IPS DF 19.7 (cell line): ENCODE measurements around the gene PRORP.
"Not testable (repeated sequence)": the region's sequence is repeated elsewhere in the genome, so short reads cannot be mapped to it uniquely, and the experiment has no call there.

Experiments used
- DNase-seq: peaks from one replicate; pipeline ENCODE4 v3.0.0-alpha.2; 2013; ENCODE audit warnings: low read depth, low spot score

Gene PRORP

DNA sequence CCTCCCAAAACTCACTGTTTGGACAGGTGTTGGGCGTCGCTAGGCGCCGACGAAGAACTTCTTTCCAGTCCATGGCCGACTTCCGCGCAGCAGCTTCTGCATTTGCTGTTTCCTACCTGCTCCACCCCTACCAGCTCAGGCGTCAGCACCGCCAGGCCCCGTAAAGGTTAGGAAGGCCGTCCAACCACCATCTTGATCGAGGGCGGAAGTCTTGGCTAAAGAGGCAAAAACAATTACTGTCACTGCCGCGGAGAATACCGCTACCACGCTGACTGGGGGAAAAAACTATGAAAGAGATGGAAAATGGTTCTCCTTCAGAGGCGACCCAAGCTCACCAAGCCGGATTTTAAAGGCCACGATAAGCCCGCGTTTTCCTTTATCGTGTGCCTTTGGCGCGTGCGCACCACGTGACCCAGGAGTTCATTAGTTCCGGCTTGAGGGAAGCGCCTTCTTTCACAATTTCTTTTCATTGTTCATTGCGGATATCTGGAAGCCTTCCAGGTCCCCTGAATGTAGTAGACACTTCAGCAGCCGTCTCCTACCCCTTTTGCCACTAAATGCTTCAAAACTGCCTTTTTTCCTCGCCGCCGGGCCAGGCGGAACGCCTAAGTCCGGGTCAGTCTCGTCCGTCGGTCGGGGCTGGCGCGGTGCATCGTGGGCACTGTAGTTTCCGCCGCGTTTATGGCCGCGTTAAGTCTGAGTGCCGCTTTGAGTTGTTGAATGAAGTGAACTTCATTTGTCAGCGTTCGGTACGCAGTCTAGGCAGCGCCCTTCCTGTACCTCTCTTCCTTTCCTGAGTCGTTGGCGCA is at the start of gene PRORP, which contains the start of gene PPP2R3C:
TSS of gene PRORP (plus strand) at position 666 of the 809 bp plus-strand sequence. CDS start 694 bp downstream, outside the sequence.
TSS of gene PPP2R3C (minus strand) at position 104 of the 809 bp plus-strand sequence. CDS start at position 73, 31 bp downstream.
- peak; percentile 95 for DNase-seq

GRCh38 chr14:35073486-35073885 is 48.9 kb upstream of the PRORP start:
- DNase-seq = no peak

DNA sequence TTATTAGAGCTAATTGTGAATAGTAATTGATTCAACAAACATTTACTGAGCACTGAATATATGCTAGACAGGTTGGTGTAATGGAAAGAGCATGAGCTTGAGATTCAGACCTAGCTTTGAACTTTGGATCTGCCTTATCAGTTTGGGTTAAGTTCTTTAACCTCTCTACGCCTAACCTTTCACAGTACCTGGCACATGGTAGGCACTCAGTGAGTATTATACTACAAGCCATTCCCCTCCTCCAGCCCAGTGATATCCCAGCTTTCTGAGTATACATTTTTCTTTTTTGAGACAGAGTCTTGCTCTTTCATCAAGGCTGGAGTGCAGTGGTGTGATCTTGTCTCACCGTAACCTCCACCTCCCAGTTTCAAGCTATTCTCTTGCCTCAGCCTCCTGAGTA is 44.3 kb upstream of the PRORP start:
- no peak for DNase-seq

- DNase-seq = no peak
Observed at GRCh38 chr14:35079742-35080141, 42.6 kb upstream of the PRORP start.

- DNase-seq = no peak
Observed at GRCh38 chr14:35083530-35084150, 38.7 kb upstream of the PRORP start.

- no peak for DNase-seq
Observed at GRCh38 chr14:35085441-35085840, 36.9 kb upstream of the PRORP start.

DNA sequence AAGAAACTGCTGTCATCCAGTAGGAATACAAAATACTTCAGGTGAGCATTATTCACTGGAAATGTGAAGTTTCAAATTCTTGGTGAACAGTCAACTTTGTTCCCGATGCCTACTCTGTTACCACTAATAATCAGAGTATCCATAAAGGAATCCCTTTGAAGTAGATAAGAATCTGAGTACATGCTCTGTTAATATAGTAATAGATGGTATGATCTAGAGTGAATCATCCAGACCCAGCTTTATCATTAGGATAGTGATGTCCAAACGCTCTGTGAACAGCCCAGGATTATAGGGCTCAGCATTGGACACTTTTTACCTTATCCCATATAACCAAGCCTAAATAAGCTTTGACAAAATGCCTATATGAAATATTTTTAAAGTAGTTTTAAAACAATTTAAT is 33.8 kb upstream of the PRORP start:
- DNase-seq = no peak

DNA sequence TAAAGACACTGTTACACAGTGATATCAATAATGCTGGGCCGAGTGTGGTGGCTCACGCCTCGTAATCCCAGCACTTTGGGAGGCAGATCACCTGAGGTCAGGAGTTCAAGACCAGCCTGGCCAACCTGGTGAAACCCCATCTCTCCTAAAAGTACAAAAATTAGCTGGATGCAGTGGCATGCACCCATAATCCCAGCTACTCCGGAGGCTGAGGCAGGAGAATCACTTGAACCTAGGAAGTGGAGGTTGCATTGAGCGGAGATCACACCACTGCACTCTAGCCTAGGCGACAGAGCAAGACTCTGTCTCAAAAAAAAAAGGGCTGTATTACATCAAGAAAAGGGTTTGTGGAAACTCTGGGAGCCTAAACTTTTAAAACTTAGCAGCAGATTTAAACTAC is 27.7 kb upstream of the PRORP start:
- DNase-seq = not testable (repeated sequence)

GRCh38 chr14:35107866-35108265 is 14.5 kb upstream of the PRORP start:
- DNase-seq = no peak

DNA sequence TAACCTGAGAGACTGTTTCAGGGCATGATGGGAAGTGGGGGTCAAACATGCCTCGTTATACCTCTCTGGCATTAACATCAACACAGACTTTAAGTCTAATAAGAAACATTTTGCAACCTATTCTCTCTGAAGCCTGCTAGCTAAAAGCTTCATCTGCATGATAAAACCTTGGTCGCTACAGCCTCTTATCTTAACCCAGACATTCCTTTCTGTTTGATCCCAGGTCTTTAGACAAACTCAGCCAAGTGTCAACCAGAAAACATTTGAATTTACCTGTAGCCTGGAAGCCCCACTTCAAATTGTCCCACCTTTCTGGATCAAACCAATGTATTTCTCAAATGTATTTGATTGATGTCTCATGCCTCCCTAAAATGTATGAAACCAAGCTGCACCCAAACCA is 9.7 kb upstream of the PRORP start:
- no peak for DNase-seq

- no peak for DNase-seq
Observed at GRCh38 chr14:35113308-35113950, 8.9 kb upstream of the PRORP start.

DNA sequence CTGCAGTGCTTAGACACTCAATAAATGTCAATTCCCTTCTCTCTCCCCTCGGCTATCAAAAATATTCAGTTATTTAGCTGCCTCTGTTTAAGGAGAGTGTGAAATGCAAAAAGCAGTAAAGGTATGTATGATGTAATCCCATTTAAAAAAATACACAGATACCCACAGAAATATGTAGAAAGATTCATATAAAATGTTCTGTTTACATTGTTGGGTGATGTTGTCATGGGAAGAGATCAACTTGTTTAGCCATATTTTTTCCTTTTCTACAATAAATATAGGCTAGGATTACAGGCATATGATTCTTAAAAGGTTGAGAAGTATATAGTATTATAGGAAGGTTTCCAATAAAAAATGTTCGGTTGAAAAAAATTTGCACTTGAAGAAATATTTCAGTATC is 8.3 kb upstream of the PRORP start:
- no peak for DNase-seq

DNA sequence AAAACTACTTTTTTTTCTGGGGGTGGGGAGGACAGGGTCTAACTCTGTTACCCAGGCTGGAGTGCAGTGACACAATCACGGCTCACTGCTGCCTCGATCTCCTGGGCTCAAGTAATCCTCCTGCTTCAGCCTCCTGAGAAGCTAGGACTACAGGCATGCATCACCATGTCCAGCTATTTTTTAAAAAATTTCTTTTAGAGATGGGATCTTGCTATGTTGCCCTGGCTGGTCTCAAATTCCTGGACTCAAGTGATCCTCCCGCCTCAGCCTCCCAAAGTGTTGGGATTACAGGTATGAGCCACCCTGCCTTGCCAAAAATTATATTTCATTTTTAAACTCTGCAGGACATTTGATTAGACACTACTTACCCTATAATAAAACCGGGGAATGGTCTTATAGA is 6.1 kb upstream of the PRORP start:
- DNase-seq = no peak

- no peak for DNase-seq
Observed at GRCh38 chr14:35117112-35117511, 5.2 kb upstream of the PRORP start.

- no peak for DNase-seq
Observed at GRCh38 chr14:35121026-35121886, 1.1 kb upstream of the PRORP start.

DNA sequence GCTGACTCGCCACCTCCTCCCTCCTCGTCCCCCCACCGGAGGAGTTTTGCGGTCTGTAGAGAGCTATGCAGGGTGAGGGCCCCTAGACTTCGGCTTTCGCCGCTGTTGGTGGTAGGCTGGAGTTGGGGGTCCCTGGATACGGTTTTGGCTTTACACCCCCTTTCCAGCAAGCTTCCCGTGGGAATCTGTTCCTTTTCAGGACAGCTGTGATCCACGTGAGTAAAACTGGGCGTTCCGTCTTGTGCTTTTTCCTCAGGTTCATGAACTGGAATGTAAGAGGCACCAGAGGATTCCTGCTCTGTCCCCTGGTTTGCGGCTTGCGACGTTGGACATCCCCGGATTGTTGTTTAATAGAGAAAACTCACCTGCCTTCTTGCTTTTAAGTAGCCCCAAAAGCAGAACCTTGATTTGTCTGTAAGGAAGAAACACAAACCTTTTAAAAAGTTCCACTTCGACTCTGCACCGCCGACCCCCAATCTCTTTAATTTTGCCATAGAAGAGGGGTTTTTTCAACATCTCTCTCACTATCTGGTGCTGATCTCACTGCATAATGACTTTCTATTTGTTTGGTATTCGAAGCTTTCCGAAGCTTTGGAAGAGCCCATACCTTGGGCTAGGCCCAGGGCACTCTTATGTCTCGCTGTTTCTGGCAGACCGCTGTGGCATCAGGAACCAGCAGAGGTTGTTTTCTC is 490 bp downstream of the PRORP start:
- DNase-seq = no peak

DNA sequence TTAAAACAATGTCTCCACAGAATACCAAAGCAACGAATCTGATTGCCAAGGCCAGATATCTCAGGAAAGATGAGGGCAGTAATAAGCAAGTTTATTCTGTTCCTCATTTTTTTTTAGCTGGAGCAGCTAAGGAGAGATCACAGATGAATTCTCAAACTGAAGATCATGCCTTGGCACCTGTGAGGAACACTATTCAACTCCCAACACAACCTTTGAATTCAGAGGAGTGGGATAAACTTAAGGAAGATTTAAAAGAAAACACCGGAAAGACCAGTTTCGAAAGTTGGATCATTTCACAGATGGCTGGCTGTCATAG is 994 bp downstream of the PRORP start:
- no peak for DNase-seq

GRCh38 chr14:35124127-35124526 is 1.8 kb downstream of the PRORP start:
- no peak for DNase-seq

GRCh38 chr14:35133542-35134328 is 11.4 kb downstream of the PRORP start:
- DNase-seq = no peak

DNA sequence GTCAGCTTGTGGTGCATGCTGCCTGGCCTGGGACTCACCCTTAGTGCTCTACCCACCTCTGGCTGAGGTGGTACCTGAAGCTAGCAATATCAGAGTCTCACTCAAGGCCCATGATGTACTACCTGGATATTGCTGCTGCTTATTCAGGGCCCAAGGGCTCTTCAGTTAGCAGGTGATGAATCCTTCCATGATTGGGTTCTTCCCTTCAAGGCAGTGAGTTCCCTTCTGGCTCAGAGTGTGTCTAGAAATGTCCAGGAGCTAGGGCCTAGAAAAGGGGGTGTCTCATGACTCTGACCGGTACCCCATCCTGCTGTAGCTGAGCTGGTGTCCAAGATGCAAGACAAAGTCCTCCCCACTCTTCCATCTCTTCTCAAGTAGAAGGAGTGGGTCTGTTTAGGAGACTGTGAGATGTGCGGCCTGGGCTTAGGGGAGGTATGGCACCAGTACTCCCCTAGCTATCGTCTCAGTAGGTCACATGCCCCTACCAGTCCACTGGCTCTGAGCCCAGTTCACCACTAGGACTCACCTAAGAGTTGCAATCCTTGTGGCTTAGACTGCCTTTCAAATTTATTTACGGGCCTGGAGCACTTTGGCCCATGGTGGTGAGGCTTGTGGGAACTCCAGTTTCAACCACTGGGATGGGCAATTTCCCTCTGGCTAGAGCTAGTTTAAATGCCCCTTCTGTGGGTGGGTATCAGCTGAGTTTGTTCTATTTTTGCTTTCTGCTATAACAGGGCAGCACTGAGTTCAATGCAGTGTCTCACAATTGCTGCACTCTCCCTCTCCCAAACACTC is 12.2 kb downstream of the PRORP start:
- no peak for DNase-seq
